Loucy (cell line): Measurements from ENCODE around the gene CHMP3.

ENCODE experiments used
- H2AFZ ChIP-seq: fragments of 200-600 bp; sonication (generic); 2 replicates; pipeline ENCODE4 v1.6.0; 2016; ENCODE audit warnings: antibody characterized with exemption, mild to moderate bottlenecking, low read length, moderate library complexity
- H3F3A ChIP-seq: fragments of 200-600 bp; 2 replicates; pipeline ENCODE4 v1.6.0; 2016; ENCODE audit warnings: antibody characterized with exemption, low read depth, mild to moderate bottlenecking
- H3K27me3 ChIP-seq: fragments of 200-600 bp; sonication (generic); 2 replicates; pipeline ENCODE4 v1.6.1; 2014; ENCODE audit warnings: low read length, mild to moderate bottlenecking; ENCODE audit not compliant: insufficient read depth, poor library complexity, severe bottlenecking
- H3K36me3 ChIP-seq: fragments of 200-600 bp; sonication (generic); 2 replicates; pipeline ENCODE4 v1.6.1; 2016; ENCODE audit warnings: low read length; ENCODE audit not compliant: insufficient read depth
- H3K4me1 ChIP-seq: fragments of 200-600 bp; sonication (generic); 2 replicates; pipeline ENCODE4 v1.5.1; 2014; ENCODE audit warnings: low read length, mild to moderate bottlenecking; ENCODE audit not compliant: insufficient read depth, poor library complexity, severe bottlenecking
- H3K4me2 ChIP-seq: fragments of 200-600 bp; sonication (generic); 2 replicates; pipeline ENCODE4 v1.6.0; 2014; ENCODE audit warnings: antibody characterized with exemption, low read length, low read depth, mild to moderate bottlenecking; ENCODE audit not compliant: poor library complexity, severe bottlenecking
- H3K4me3 ChIP-seq: fragments of 200-600 bp; sonication (generic); 2 replicates; pipeline ENCODE4 v1.5.1; 2014; ENCODE audit warnings: low read length, mild to moderate bottlenecking, mixed read lengths; ENCODE audit not compliant: poor library complexity, severe bottlenecking
- H3K79me2 ChIP-seq: fragments of 200-600 bp; sonication (generic); 2 replicates; pipeline ENCODE4 v1.6.1; 2014; ENCODE audit warnings: low read length; ENCODE audit not compliant: insufficient read depth
- H3K9ac ChIP-seq: fragments of 200-600 bp; sonication (generic); 2 replicates; pipeline ENCODE4 v1.6.0; 2014; ENCODE audit warnings: mild to moderate bottlenecking, low read depth, low read length, moderate library complexity; ENCODE audit not compliant: poor library complexity, severe bottlenecking
- H3K9me2 ChIP-seq: fragments of 200-600 bp; sonication (generic); replicated peaks from 2 replicates; pipeline ENCODE4 v1.6.1; 2016; ENCODE audit warnings: low read depth, low read length, mixed read lengths
- H3K9me3 ChIP-seq: fragments of 200-600 bp; sonication (generic); 2 replicates; pipeline ENCODE4 v1.6.1; 2014; ENCODE audit warnings: mild to moderate bottlenecking, antibody characterized with exemption, low read length, low read depth; ENCODE audit not compliant: insufficient read depth
- H4K20me1 ChIP-seq: fragments of 200-600 bp; sonication (generic); 2 replicates; pipeline ENCODE4 v1.6.0; 2014; ENCODE audit warnings: antibody characterized with exemption, low read length, mild to moderate bottlenecking; ENCODE audit not compliant: insufficient read depth, poor library complexity, severe bottlenecking
- CTCF ChIP-seq: fragments of 200-600 bp; sonication (generic); conservative IDR thresholded peaks from 2 replicates; pipeline ENCODE4 v1.5.1; 2014; ENCODE audit warnings: mild to moderate bottlenecking, antibody characterized with exemption, low read length
- EZH2phosphoT487 ChIP-seq: fragments of 200-600 bp; IDR thresholded peaks from 2 replicates; pipeline ENCODE4 v1.6.1; 2018; ENCODE audit warnings: antibody characterized with exemption, mild to moderate bottlenecking, moderate library complexity, borderline replicate concordance

CHMP3 gene

GRCh38 chr2:86512892-86513291 is 50.4 kb downstream of the CHMP3 start:
- no peaks in the 10 kb centered on the region for H3K27me3 ChIP-seq
- no peaks in the 10 kb centered on the region for H3F3A ChIP-seq
- TF ChIP-seq CTCF (no peak), EZH2phosphoT487 (no peak)
- no peaks in the 10 kb centered on the region for H3K79me2 ChIP-seq
- H3K9me2 ChIP-seq, result no peaks in the 10 kb centered on the region
- no peaks in the 10 kb centered on the region for H3K9me3 ChIP-seq
- H4K20me1 ChIP-seq, result no peaks in the 10 kb centered on the region
- no peak overlapping the region for H3K9ac ChIP-seq
- no peak overlapping the region for H2AFZ ChIP-seq
- peaks cover 24% of the 10 kb centered on the region; the same call in 1 of the 2 replicates for H3K36me3 ChIP-seq
- no peak overlapping the region for H3K4me2 ChIP-seq
- no peaks in the 10 kb centered on the region for H3K4me1 ChIP-seq
- no peak overlapping the region for H3K4me3 ChIP-seq

GRCh38 chr2:86512034-86512433 is 51.2 kb downstream of the CHMP3 start:
- H3K27me3 ChIP-seq, result no peaks in the 10 kb centered on the region
- no peaks in the 10 kb centered on the region for H3K4me1 ChIP-seq
- no peak overlapping the region for H3K4me3 ChIP-seq
- H3K9me2 ChIP-seq, result no peaks in the 10 kb centered on the region
- no peaks in the 10 kb centered on the region for H3K79me2 ChIP-seq
- H3K9me3 ChIP-seq, result no peaks in the 10 kb centered on the region
- no peaks in the 10 kb centered on the region for H3F3A ChIP-seq
- H3K36me3 ChIP-seq, result peaks cover 32% of the 10 kb centered on the region; the same call in 1 of the 2 replicates
- H4K20me1 ChIP-seq, result no peaks in the 10 kb centered on the region
- no peak overlapping the region for H3K9ac ChIP-seq
- TF ChIP-seq EZH2phosphoT487 (no peak), CTCF (no peak)
- H3K4me2 ChIP-seq, result no peak overlapping the region
- H2AFZ ChIP-seq, result no peak overlapping the region

- Histone ChIP-seq H3K27me3 (no peaks in the 10 kb centered on the region), H3K4me2 (no peak overlapping the region), H3F3A (no peaks in the 10 kb centered on the region), H3K36me3 (peaks cover 42% of the 10 kb centered on the region; the same call in 1 of the 2 replicates), H4K20me1 (no peaks in the 10 kb centered on the region), H3K79me2 (no peaks in the 10 kb centered on the region), H3K9ac (no peak overlapping the region), H3K4me1 (no peaks in the 10 kb centered on the region), H3K9me2 (no peaks in the 10 kb centered on the region), H3K9me3 (no peaks in the 10 kb centered on the region), H3K4me3 (no peak overlapping the region), H2AFZ (no peak overlapping the region)
- no peak for TF ChIP-seq CTCF
These were observed 52.8 kb downstream of the CHMP3 start for GRCh38 chr2:86510436-86510933.
